Osteocyte (in vitro differentiated cells): ENCODE data around the gene NOP9. TPM values are rescaled to one million over a fixed set of nuclear protein-coding genes. Genes with fewer than 3 reads are reported as not detected.

Source experiments
- DNase-seq: peaks from one replicate; pipeline ENCODE4 v3.0.0; 2021; ENCODE audit warnings: mixed read lengths; ENCODE audit not compliant: unreplicated experiment; ENCODE audit errors: extremely low spot score
- H3K27ac Mint-ChIP-seq: one replicate; pipeline ENCODE4 v1.8.0; 2021; ENCODE audit warnings: mild to moderate bottlenecking, mixed read lengths; ENCODE audit not compliant: unreplicated experiment
- H3K27me3 Mint-ChIP-seq: one replicate; pipeline ENCODE4 v1.8.0; 2021; ENCODE audit warnings: mixed read lengths; ENCODE audit not compliant: unreplicated experiment
- H3K36me3 Mint-ChIP-seq: one replicate; pipeline ENCODE4 v1.8.0; 2021; ENCODE audit warnings: mixed read lengths; ENCODE audit not compliant: unreplicated experiment
- H3K4me1 Mint-ChIP-seq: one replicate; pipeline ENCODE4 v1.8.0; 2021; ENCODE audit warnings: mixed read lengths; ENCODE audit not compliant: unreplicated experiment
- H3K4me3 Mint-ChIP-seq: one replicate; pipeline ENCODE4 v1.8.0; 2021; ENCODE audit warnings: mild to moderate bottlenecking, moderate library complexity, mixed read lengths; ENCODE audit not compliant: unreplicated experiment
- H3K9me3 Mint-ChIP-seq: one replicate; pipeline ENCODE4 v1.8.0; 2021; ENCODE audit warnings: mixed read lengths; ENCODE audit not compliant: unreplicated experiment
- CTCF ChIP-seq: fragments of 200-600 bp; sonication (generic); IDR thresholded peaks from 2 replicates; pipeline ENCODE4 v1.5.0; 2021; ENCODE audit warnings: antibody characterized with exemption, mild to moderate bottlenecking, moderate library complexity
- total RNA-seq: library from RNA; stranded (reverse); gene quantifications from 2 replicates; pipeline ENCODE4 v1.2.1, GENCODE V29; 2021

The NOP9 gene
- total RNA-seq, 1 donor from 2014 or later, result 28.2 TPM

GRCh38 chr14:24253936-24254335, 45.7 kb upstream of the NOP9 start:
- no peak for TF ChIP-seq CTCF
- Mint-ChIP-seq H3K27me3 (no peaks in the 10 kb centered on the region), H3K4me3 (no peak overlapping the region), H3K4me1 (peaks cover 9% of the 10 kb centered on the region), H3K9me3 (no peaks in the 10 kb centered on the region), H3K36me3 (no peaks in the 10 kb centered on the region), H3K27ac (no peak overlapping the region)
- no peak for DNase-seq

- H3K36me3 Mint-ChIP-seq, result no peaks in the 10 kb centered on the region
- no peak for DNase-seq
- TF ChIP-seq CTCF, result no peak
- H3K9me3 Mint-ChIP-seq, result no peaks in the 10 kb centered on the region
- H3K27me3 Mint-ChIP-seq, result no peaks in the 10 kb centered on the region
- H3K4me1 Mint-ChIP-seq, result peaks cover 15% of the 10 kb centered on the region
- H3K4me3 Mint-ChIP-seq, result no peak overlapping the region
- no peak overlapping the region for H3K27ac Mint-ChIP-seq
Measured at GRCh38 chr14:24254630-24255392, 44.8 kb upstream of the NOP9 start.

GRCh38 chr14:24255438-24255837, 44.2 kb upstream of the NOP9 start:
- no peak for TF ChIP-seq CTCF
- DNase-seq, result no peak
- Mint-ChIP-seq H3K36me3 (no peaks in the 10 kb centered on the region), H3K27ac (no peak overlapping the region), H3K4me3 (no peak overlapping the region), H3K9me3 (no peaks in the 10 kb centered on the region), H3K4me1 (peaks cover 15% of the 10 kb centered on the region), H3K27me3 (no peaks in the 10 kb centered on the region)

- H3K27ac Mint-ChIP-seq, result no peak overlapping the region
- no peaks in the 10 kb centered on the region for H3K27me3 Mint-ChIP-seq
- H3K36me3 Mint-ChIP-seq, result no peaks in the 10 kb centered on the region
- no peaks in the 10 kb centered on the region for H3K9me3 Mint-ChIP-seq
- H3K4me3 Mint-ChIP-seq, result no peak overlapping the region
- H3K4me1 Mint-ChIP-seq, result peaks cover 15% of the 10 kb centered on the region
- no peak for TF ChIP-seq CTCF
- DNase-seq, result no peak
Measured at GRCh38 chr14:24255931-24256711, 43.5 kb upstream of the NOP9 start.

GRCh38 chr14:24256960-24257359, 42.7 kb upstream of the NOP9 start:
- TF ChIP-seq CTCF, result no peak
- no peak for DNase-seq
- H3K27me3 Mint-ChIP-seq, result no peaks in the 10 kb centered on the region
- H3K9me3 Mint-ChIP-seq, result no peaks in the 10 kb centered on the region
- no peaks in the 10 kb centered on the region for H3K36me3 Mint-ChIP-seq
- peaks cover 15% of the 10 kb centered on the region for H3K4me1 Mint-ChIP-seq
- H3K4me3 Mint-ChIP-seq, result no peak overlapping the region
- H3K27ac Mint-ChIP-seq, result no peak overlapping the region
